ENCODE data around the gene NTMT1. TPM values are rescaled to one million over a fixed set of nuclear protein-coding genes. Genes with fewer than 3 reads are reported as not detected.
"Not testable (repeated sequence)": the region's sequence is repeated elsewhere in the genome, so short reads cannot be mapped to it uniquely, and the experiment has no call there.

The NTMT1 gene
- total and polyA plus RNA-seq, 8 donors = 1.7 to 68.4 (median 28.0) TPM

DNA sequence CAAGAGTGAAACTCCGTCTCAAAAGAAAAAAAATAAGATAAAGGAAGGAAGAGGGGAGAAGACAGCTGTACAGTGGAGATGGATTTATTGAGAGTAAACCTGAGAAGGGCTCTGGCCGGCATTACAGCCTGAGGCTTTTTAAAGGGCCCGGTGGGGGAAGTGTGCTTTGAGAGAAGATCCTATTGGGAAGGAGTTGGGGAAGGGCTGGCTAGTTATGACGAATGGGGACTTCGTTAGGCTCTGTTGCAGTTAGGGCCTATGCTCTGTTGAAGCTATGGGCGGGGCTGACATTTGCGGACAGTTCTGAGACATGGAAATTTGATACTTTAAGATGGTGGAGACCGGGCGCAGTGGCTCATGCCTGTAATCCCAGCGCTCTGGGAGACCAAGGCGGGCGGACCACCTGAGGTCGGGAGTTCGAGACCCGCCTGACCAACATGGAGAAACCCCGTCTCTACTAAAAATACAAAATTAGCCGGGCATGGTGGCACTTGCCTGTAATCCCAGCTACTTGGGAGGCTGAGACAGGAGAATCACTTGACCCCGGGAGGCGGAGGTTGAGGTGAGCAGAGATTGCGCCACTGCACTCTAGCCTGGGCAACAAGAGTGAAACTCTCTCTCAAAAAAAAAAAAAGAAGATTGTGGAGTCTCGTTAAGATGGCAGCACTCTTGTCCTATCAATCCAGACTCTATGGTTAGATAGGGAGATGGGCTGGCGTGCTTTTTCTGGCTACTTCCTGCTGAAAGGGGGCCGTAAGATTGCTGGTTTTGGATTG is 38.3 kb upstream of the NTMT1 start:
- Histone ChIP-seq H3K36me3 (no peaks in the 10 kb centered on the region), H3K27ac (peak overlapping the region in 2 of 5 donors; percentile 2 to 16), H3K27me3 (no peaks in the 10 kb centered on the region), H3K4me3 (no peak overlapping the region), H3K9me3 (no peaks in the 10 kb centered on the region), H3K4me1 (no peaks in the 10 kb centered on the region)
- DNase-seq = peak in 1 of 2 donors; percentile 76
- WGBS, 5 donors = 76 to 86% (median 79%) methylated on average over 21 to 23 of the region's 23 CpGs
- TF ChIP-seq EP300 (IDR thresholded peaks at IDR 0.05) = no peak
- TF ChIP-seq, protein P1, sequence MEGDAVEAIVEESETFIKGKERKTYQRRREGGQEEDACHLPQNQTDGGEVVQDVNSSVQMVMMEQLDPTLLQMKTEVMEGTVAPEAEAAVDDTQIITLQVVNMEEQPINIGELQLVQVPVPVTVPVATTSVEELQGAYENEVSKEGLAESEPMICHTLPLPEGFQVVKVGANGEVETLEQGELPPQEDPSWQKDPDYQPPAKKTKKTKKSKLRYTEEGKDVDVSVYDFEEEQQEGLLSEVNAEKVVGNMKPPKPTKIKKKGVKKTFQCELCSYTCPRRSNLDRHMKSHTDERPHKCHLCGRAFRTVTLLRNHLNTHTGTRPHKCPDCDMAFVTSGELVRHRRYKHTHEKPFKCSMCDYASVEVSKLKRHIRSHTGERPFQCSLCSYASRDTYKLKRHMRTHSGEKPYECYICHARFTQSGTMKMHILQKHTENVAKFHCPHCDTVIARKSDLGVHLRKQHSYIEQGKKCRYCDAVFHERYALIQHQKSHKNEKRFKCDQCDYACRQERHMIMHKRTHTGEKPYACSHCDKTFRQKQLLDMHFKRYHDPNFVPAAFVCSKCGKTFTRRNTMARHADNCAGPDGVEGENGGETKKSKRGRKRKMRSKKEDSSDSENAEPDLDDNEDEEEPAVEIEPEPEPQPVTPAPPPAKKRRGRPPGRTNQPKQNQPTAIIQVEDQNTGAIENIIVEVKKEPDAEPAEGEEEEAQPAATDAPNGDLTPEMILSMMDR (IDR thresholded peaks at IDR 0.05) = no peak
- no peak for TF ChIP-seq POLR2AphosphoS5 (IDR thresholded peaks at IDR 0.05)
- TF ChIP-seq POLR2A (IDR thresholded peaks at IDR 0.05) = no peak
- intact Hi-C loops (cut with DNase I; ENCODE audit: low total_unique reads) = no loop called here

DNA sequence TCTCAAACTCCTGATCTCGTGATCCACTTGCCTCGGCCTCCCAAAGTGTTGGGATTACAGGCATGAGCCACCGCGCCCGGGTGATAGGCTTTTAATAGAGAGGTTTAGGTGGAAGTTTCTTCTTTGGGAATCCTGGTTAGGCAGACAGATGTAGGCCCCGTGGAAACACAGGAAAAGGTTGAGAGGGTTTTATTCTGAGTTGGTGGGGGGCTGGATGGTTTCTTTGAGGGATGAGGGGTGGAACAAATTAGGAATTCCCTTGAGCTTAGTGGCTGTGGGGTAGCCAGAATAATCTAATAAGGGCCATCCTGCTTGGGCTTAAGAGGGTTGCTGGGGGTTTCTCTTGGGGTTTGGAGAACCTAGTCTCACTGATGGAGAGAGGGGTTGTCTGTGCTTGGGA is 35.5 kb upstream of the NTMT1 start:
- intact Hi-C loops (cut with DNase I; ENCODE audit: low total_unique reads) = no loop called here
- no peak overlapping the region for H3K4me3 ChIP-seq
- H3K9me3 ChIP-seq = no peaks in the 10 kb centered on the region
- TF ChIP-seq POLR2A (IDR thresholded peaks at IDR 0.05) (no peak), POLR2AphosphoS5 (IDR thresholded peaks at IDR 0.05) (no peak), EP300 (IDR thresholded peaks at IDR 0.05) (no peak)
- TF ChIP-seq, protein P1 (IDR thresholded peaks at IDR 0.05) = no peak
- no peaks in the 10 kb centered on the region for H3K36me3 ChIP-seq
- no peaks in the 10 kb centered on the region for H3K27me3 ChIP-seq
- WGBS, 5 donors = 86 to 89% (median 89%) methylated on average over 6 of the region's 6 CpGs
- H3K27ac ChIP-seq = no peak overlapping the region
- H3K4me1 ChIP-seq = peaks cover 2 to 13% (median 4%) of the 10 kb centered on the region in 4 donors
- no peak for DNase-seq

GRCh38 chr9:129591916-129592315 is 34.0 kb upstream of the NTMT1 start:
- TF ChIP-seq POLR2A (IDR thresholded peaks at IDR 0.05) (no peak), POLR2AphosphoS5 (IDR thresholded peaks at IDR 0.05) (no peak), EP300 (IDR thresholded peaks at IDR 0.05) (no peak)
- TF ChIP-seq, protein P1 (IDR thresholded peaks at IDR 0.05) = no peak
- intact Hi-C loops (cut with DNase I; ENCODE audit: low total_unique reads) = no loop called here
- Histone ChIP-seq H3K36me3 (no peaks in the 10 kb centered on the region), H3K27me3 (no peaks in the 10 kb centered on the region), H3K27ac (no peak overlapping the region), H3K9me3 (no peaks in the 10 kb centered on the region), H3K4me3 (no peak overlapping the region), H3K4me1 (peaks cover 15 to 27% (median 18%) of the 10 kb centered on the region in 4 donors)
- DNase-seq = no peak
- WGBS, 5 donors = 81 to 85% (median 82%) methylated on average over 5 of the region's 5 CpGs

DNA sequence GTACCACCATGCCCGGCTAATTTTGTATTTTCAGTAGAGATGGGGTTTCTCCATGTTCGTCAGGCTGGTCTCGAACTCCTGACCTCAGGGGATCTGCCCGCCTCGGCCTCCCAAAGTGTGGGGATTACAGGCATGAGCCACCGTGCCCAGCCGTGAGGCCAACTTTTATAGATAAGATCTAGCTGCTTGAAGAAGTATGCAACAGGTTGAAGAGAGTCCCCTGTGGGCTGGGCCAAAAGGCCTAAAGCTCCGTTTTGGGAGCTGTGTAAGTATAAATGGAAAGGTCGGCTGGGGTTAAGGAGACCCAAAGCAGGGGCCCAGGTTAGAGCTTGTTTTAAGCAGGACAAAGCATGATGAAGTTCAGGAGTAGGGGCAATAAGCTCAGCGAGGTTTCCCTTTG is 33.2 kb upstream of the NTMT1 start:
- intact Hi-C loops (cut with DNase I; ENCODE audit: low total_unique reads) = not testable (repeated sequence)

DNA sequence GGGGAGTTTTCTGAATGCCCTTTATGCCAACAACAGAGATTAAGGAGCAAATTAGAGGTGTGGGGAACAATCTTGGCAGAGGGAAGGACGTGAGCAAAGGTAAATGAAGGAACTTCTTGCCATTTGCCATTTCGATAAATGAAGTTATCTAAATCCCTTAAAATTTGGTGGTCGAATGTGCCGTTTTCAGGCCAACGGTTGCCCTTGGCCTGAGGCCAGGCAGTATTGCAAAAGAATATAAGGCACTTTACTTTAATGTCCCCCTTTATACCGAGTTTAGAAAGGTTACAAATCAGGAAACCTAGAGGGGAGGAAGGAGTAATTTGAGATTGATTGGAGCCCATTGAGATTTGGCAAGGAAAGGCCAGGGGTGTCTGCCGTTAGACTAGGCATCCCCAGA is 31.3 kb upstream of the NTMT1 start:
- TF ChIP-seq EP300 (IDR thresholded peaks at IDR 0.05) = no peak
- TF ChIP-seq, protein P1 (IDR thresholded peaks at IDR 0.05) = no peak
- TF ChIP-seq POLR2AphosphoS5 (IDR thresholded peaks at IDR 0.05) = no peak
- no peak for TF ChIP-seq POLR2A (IDR thresholded peaks at IDR 0.05)
- Histone ChIP-seq H3K27me3 (peaks cover 0 to 6% (median 0%) of the 10 kb centered on the region in 3 donors), H3K36me3 (no peaks in the 10 kb centered on the region), H3K9me3 (no peaks in the 10 kb centered on the region), H3K4me1 (peaks cover 30 to 44% (median 36%) of the 10 kb centered on the region in 4 donors), H3K27ac (peak overlapping the region in 3 of 5 donors; percentile 61 to 94 (median 91)), H3K4me3 (no peak overlapping the region)
- intact Hi-C loops (cut with DNase I; ENCODE audit: low total_unique reads) = no loop called here
- WGBS, 5 donors = 32 to 48% (median 45%) methylated on average over 7 of the region's 7 CpGs
- no peak for DNase-seq

More for the DNA sequence above, 33.2 kb upstream of the NTMT1 start:
- not testable (repeated sequence) for H3K27me3 ChIP-seq, H3K27ac ChIP-seq, DNase-seq, H3K4me3 ChIP-seq, H3K9me3 ChIP-seq, H3K36me3 ChIP-seq
- H3K4me1 ChIP-seq = peaks cover 24 to 36% (median 27%) of the 10 kb centered on the region in 4 donors
- 79 to 89% (median 82%) methylated on average over 10 of the region's 10 CpGs for WGBS, 5 donors
